GM12873 (cell line): ENCODE measurements around the gene GALNT17.

Experiments
- TF ChIP-seq, protein P1 (sequence below): IDR thresholded peaks from 2 replicates; pipeline ENCODE4 v1.5.1; 2012; ENCODE audit warnings: low read depth, mild to moderate bottlenecking, moderate library complexity, low read length, control low read depth; ENCODE audit not compliant: insufficient read depth; ENCODE audit errors: missing control alignments

The GALNT17 gene

DNA sequence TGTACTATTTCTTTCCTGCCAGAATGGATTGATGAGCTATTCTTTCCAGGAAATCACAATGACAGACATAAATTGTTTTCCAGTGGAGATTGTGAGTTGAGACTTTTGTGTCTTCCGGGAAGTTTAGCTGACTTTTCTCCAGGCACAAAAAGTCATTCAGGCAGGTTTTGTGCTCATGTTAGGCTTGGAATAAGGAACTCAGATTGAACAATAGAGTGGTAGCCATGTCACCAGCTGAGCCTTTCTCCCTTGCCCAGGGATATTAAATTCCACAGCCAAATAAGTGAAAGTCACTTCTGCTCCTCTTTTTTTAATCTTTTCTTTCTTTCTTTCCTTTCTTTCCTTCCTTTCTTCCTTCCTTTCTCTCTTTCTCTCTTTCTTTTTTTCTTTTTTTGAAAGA is 559.6 kb downstream of the GALNT17 start:
- TF ChIP-seq, protein P1, sequence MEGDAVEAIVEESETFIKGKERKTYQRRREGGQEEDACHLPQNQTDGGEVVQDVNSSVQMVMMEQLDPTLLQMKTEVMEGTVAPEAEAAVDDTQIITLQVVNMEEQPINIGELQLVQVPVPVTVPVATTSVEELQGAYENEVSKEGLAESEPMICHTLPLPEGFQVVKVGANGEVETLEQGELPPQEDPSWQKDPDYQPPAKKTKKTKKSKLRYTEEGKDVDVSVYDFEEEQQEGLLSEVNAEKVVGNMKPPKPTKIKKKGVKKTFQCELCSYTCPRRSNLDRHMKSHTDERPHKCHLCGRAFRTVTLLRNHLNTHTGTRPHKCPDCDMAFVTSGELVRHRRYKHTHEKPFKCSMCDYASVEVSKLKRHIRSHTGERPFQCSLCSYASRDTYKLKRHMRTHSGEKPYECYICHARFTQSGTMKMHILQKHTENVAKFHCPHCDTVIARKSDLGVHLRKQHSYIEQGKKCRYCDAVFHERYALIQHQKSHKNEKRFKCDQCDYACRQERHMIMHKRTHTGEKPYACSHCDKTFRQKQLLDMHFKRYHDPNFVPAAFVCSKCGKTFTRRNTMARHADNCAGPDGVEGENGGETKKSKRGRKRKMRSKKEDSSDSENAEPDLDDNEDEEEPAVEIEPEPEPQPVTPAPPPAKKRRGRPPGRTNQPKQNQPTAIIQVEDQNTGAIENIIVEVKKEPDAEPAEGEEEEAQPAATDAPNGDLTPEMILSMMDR, result no peak

DNA sequence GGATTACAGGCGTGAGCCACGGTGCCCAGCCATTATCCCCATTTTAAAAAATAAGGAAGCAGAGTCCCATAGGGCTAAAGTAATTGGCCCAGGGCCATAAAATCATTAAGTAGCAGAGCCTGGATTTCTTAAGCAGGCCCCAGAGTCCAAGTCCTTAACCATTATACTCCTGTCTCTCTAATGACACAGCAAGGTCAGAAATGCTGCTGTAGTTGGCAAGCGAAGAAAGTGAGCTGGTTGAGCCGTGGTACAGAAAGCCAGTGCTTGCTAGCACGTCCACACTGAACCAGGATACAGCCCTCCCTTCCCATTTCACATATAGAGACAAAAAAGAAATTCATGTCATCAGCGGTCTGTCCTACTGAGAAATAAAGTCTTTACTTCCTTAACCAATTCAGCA is 562.7 kb downstream of the GALNT17 start:
- TF ChIP-seq, protein P1, result no peak

DNA sequence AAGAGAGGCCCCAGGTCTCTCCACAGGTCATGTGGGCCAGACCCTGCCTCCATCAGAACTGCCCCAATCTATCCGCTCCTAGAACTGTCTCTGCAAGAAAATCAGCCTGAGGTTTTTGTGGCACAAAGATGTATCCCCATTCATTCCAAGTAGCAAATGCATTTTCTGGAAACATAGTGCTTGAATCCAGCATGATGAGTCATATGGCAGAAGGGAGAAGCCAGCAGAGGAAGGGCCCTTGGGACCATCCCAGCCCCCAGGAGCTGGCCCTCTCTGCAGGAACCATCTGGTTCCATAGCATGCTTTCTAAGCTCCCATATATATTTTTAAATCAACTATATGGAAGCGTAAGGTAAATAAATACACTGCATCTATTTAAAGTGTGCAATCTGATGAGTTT is 563.2 kb downstream of the GALNT17 start:
- TF ChIP-seq, protein P1, result no peak

DNA sequence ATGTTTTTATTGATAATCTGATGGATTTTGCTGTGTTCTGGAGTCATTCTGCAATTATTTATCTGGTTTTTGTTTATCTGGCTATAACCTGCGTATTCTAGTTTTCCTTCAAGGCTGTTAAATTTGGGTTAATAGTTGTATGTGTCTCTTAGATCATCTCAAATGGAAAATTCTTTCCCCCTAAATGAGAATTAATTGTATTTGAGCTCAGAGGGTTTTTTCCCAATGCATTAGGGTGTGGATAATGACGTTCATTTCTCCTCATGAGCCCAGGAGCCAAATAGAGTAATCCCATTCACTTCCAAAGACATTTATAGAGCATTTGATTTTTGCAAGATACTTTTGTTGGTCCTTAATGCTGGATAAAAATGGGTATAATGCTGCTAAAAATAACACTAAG is 564.6 kb downstream of the GALNT17 start:
- TF ChIP-seq, protein P1, result no peak

DNA sequence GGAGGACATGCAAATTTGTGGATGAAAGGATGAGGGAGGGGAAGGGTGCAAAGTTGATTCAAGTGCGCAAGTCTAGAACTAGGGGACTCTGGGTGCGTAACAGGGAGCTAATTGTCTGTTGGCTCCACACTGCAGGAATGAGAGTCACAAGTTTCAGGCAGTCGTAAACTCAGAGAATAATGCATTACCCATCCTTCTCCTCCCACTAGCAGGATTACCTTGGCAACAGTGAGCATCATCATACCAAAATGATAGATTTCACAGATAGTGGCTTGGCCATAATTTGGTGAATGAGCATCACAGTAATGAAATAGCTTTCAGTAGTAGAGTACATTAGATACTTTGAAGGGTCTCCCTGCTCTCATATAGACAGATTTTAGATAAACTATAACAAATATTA is 565.5 kb downstream of the GALNT17 start:
- TF ChIP-seq, protein P1, result no peak

DNA sequence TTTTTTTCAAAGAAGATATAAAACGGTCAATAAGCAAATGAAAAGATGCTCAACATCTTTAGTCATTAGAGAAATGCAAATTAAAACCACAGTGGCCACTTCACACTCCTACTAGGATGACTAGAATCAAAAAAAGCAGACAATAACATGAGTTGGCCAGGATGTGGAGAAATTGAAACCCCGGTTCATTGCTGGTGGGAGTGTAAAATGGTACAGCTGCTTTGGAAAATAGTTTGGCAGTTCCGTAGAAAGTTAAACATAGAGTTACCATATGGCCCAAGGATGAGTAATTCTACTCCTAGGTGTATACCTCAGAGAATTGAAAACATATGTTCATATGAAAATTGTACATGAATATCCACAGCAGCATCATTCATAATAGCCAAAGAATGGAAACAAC is 573.3 kb downstream of the GALNT17 start:
- TF ChIP-seq, protein P1, result no peak

DNA sequence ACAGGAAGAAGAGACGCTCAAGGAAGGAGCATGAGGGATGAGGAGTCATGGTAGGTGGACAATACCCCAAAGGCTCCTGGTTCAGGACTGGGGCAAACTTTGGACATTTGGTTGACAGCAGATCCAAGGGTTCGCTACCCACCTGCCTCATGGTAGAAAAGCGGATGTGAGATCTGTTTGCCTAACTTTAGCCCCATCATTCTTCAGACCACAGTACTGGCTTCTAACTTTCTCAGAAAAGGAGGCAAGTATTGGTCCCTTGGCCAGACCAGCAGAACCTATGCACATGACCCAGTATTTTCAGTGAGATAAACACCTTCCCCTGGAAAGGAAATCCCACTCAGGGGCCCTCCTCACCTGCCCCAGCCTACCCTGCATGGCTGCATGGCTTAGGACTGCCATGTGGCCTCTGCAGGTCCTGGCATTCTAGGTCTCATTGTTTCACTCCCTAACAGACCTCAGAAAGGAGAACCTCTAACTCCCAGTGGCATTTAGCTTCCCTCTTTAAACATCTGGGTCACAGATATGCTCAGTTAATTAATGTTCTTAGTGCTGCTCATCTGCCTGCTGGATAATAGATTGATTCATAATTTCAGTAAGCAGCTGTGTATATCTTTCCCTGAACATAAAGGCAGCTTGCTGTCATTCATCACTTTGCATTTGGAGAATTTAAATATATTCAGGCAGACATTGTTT is 574.1 kb downstream of the GALNT17 start:
- TF ChIP-seq, protein P1, result no peak
